Skin epidermis (tissue), 12 donors: ENCODE results near the gene PURB.
A peak's percentile ranks its signal among the peaks of the same experiment; 100 is the strongest.
"Not testable (repeated sequence)": the region's sequence is repeated elsewhere in the genome, so short reads cannot be mapped to it uniquely, and the experiment has no call there.

Experiments used
- H3K27ac ChIP-seq, 21 experiments: fragments of 200-600 bp; sonication (generic) in 11 of 21; one replicate each; pipeline ENCODE4 v1.5.0; 2020; ENCODE audit warnings: mild to moderate bottlenecking in 3 of 21, inconsistent platforms in 2 of 21, moderate library complexity in 2 of 21
- H3K4me3 ChIP-seq, 7 experiments: fragments of 200-600 bp; sonication (generic) in 2 of 7; one replicate each; pipeline ENCODE4 v1.5.0; 2020; ENCODE audit warnings: inconsistent platforms in 2 of 7, mild to moderate bottlenecking in 2 of 7, moderate library complexity in 1 of 7

The PURB gene

DNA sequence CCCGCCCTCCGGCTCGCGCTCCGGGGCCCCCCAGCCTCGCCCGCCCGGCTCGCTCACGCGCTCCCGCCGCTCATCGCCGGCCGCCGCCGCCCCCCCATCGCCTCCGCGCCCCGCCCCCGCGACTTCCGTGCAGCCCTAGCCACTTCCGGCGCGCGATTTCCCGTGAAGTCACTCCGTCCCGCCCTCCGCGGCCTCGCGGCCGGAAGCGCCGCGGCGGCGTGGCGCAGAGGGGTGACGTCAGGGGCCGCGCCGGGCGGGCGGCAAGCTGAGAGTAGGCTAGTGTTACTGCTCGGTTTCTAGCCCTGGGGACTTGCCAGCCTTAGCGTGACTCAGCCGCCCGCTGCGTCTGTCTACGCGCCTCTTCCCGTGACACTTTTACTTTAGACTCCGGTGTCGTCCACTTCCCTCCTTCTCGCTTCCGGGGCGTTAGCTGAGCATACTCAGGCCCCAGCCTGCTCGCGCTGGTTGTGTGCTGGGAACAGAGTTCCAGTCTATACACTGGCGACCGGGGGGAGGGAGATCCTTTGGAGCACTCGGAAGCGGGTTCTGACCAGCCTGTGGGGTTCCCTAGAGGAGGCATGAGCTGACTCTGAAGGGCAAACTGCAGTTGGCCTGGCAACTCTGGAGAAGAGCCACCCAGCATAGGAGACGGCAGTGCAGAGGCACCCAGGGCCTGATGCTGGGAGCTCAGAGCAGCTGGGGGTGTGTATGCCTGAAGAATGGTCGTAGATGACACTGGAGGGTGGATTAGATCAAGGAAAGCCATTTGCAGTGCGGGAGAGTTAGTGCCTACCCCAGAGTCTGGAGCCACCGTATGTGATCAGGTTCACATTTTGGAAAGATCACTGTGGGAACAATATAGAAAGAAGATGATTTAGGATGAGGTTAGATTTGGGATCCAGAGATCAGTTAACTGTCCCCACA is at the start of gene PURB:
PURB (minus strand) TSS at position 137 of the 924 bp plus-strand sequence. CDS start 182 bp downstream, outside the sequence.
- peak within 1 kb of the TSS; percentile 71 to 96 (median 94) for H3K4me3 ChIP-seq
- H3K27ac ChIP-seq, result peak within 1 kb of the TSS; percentile 93 to 100 (median 97)

DNA sequence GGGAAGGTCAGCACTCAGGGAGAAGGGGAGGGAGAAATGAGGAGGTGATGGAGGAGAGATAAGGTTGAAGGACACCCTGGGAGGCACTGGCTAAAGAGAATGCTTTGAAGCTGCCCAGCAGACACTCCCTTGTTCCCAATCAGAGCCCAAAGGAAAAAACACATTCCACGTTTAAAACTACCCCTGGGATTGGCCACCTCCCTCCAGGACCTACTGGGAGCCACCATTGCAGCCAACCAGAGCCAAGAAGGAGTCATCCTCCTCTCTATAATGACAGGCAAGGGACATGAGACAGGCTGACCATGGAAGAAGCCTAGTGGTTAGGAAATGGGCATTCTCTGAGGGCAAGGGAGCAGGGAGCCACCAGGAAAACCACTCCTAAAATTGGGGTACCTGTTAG is 49.7 kb upstream of the PURB start:
- no peak overlapping the region for H3K27ac ChIP-seq
- H3K4me3 ChIP-seq, result no peak overlapping the region

DNA sequence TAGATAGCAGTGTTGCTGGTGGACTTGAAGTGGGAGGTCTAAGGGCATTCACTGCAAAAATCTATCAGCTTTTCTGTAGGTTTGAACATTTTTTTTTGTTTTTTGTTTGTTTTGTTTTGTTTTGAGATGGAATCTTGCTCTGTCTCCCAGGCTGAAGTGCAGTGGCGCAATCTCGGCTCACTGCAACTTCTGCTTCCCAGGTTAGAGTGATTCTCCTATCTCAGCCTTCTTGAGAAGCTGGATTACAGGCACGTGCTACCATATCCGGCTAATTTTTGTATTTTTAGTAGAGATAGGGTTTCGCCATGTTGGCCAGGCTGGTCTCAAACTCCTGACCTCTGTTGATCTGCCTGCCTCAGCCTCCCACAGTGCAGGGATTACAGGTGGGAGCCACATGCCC is 49.2 kb upstream of the PURB start:
- H3K27ac ChIP-seq, H3K4me3 ChIP-seq: not testable (repeated sequence)

DNA sequence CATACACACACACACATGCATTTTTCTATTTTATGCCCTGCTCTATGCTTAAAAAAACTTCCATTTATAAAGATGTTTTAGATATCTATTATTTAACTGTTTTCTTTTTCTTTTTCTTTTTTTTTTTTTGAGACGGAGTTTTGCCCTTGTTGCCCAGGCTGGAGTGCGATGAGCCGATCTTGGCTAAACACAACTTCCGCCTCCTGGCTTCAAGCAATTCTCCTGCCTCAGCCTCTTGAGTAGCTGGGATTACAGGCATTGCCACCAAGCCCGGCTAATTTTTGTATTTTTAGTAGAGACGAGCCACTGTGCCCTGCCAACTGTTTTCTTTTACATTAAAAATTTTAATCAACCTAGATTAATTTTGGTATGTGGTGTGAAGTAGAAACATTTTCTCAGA is 45.6 kb upstream of the PURB start:
- Histone ChIP-seq H3K27ac (no peak overlapping the region), H3K4me3 (no peak overlapping the region)

DNA sequence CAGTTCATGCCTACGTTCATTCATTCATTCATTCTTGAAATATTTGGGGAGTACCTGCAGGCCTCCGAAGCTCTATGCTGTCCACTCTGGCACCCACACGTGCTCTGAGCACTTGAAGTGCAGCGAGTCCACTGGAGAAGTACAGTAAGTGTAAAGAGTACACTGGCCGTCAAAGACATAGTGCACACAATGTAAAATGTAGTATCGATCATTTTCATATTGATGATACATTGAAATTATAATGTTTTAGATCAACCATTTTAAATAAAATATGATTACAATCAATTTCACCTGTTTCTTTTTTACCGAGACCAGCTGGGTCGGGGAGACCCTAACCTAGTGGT is 37.0 kb upstream of the PURB start:
- no peak overlapping the region for H3K4me3 ChIP-seq
- H3K27ac ChIP-seq, result no peak overlapping the region

DNA sequence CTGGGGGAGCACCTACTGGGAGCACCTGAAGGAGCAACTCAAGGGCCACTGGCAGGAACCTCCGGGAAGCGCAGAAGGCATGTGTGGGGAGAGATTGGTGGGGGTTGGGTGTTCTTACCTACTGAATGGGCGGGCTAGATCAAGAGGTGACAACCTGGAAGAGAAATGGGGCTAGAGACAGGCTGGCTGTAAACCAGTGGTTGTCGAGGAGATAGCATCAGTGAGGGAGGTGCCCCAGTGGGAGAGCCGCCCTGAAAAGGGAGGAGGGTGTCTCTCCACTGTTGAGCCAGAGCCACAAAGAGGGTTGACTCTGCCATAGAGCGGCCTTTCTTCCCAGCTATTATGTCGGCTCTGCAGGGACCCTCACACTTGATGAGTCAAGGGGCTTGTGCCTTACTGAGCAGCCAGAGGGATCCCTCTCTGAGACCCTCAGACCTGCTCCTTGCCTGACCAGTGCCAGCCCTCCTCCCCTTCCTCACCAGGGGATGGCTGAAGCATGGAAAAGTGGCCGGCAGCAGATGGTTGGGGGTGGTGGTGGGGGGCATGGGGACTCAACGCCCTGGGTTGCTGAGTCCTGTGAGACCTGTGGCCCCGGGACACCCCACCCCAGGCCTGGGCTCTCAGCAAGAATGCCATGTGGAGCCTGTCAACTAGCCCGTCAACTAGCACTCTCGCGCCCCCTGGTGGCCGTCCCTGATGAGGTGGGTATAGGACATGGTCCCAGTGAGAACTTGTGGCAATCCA is 36.4 kb upstream of the PURB start:
- no peak overlapping the region for H3K4me3 ChIP-seq
- H3K27ac ChIP-seq, result peak overlapping the region in 2 of 21 experiments; percentile 24 to 34

DNA sequence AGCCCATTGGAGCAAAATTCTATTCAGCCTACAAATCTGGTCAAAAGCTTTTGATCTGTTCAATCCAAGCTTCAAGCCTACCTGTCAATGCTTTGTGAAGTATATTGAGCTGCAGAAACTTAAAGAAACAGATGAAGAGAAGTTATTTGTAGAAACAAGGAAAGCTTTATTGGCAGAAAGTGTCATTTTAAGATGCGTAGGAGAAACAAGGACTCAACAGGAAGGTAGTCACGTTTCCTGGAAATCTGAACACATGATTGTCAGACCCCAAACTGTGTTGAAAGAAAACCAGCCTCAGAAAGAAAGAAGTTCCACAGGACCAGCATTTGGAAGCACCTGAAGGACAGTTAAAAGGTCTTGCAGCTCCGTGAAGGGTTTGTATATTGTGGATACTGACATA is 34.8 kb upstream of the PURB start:
- Histone ChIP-seq H3K4me3 (no peak overlapping the region), H3K27ac (no peak overlapping the region)

DNA sequence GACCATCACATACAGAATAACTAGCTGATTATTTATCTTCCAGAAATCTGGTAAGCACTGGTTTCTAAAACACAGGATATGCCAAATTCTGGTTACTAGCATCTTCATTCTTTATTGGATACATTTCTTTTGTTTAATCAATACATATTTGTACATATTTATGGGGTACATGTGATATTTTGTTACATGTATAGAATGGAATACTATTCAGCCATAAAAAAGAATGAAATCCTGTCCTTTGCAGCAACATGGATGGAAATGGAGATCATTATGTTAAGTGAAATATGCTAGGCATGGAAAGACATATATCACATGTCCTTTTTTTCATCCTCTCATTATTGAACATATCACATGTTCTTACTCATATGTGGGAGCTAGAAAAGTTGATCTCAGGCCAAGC is 32.7 kb upstream of the PURB start:
- no peak overlapping the region for H3K4me3 ChIP-seq
- no peak overlapping the region for H3K27ac ChIP-seq

DNA sequence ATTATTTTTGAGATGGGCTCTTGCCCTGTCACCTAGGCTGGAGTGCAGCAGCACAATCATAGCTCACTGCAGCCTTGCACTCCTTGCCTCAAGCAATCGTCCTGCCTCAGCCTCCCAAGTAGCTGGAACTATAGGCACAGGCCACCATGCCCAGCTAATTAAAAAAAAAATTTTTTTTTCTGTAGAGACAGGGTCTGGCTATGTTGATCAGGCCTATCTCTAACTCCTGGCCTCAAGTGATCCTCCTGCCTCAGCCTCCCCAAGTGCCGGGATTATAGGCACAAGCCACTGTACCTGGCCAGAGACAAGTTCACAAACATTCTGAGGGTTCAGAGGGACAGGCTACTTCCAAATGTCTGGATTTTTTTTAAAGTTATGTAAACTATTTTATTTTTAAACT is 32.1 kb upstream of the PURB start:
- Histone ChIP-seq H3K27ac (no peak overlapping the region), H3K4me3 (no peak overlapping the region)

DNA sequence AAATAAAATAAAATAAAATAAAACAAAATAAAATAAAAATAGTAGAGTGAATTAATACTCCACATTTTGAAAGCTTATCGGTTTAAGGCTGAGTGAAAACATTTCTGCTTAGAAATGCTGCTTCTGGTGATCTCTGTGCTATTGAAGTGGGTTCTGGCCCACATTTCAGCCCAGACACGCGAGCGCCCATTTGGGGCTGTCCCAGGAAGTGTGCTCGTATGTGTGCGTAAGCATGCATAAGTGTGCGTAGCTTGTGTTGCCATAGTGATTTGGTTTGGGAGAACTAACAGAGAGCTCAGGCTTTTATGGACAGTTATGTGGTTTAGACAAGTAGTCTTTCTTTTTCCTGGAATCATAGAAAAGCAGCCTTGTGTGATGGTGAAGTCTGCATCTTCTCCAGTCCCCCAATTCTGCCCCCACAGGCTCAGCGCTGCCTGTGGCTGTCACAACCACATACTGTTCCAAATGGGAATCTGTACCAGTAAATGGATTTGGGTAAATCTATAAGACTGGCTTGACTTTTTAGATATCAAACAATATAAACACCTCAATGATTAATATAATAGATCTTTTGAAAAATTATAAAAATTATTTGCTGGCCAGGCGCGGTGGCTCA is 29.8 kb upstream of the PURB start:
- H3K4me3 ChIP-seq, result no peak overlapping the region

DNA sequence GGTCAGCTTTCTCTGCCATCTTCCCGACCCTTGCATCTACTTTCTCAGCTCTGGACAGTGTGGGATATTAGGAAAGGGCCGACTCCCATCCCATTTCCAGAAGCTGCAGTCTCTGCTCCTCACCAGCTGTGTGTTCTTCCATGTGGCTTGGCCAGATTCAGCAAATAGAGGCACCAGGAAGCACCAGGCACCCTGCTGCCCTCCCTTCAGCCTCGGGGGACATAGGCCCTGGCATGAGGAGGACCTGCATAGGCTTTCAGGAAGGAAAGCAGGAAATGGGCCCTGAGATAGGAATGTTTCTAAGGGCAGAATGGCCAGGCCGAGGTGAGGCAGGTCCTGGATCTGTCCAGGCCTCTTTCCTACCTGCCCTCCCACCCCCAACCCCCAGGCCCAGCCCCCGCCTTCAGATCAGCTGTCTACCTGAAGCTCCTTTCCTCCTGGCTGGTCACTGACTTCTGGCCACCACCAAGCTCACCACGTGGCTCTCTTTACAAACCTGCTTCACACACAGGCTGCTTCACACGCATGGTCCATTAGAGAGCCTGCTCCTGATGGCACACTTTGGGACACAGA is 27.5 kb upstream of the PURB start:
- H3K4me3 ChIP-seq, result no peak overlapping the region
- peak overlapping the region in 12 of 21 experiments; percentile 6 to 79 (median 46) for H3K27ac ChIP-seq

More for the DNA sequence above, 29.8 kb upstream of the PURB start:
- H3K27ac ChIP-seq, result no peak overlapping the region

DNA sequence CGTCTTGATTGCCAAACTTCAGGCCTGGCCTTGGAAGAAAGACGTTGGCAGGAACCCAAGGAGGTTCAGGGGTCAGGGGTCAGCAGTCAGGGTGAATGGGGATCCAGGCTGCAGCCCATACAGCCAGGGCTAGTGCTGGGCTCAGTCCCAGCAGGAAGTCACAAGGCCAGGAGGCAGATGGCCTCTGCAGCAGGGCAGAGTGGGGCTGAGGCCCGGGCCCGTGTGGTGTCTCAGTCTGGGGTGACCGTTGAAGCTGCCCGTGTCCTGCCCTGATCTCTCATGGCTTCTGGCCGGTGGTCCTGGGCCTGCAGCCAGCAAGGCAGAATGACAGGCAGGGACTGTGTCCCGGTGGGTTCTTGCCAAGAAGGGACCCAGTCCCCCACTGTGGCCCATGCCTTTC is 26.6 kb upstream of the PURB start:
- Histone ChIP-seq H3K4me3 (no peak overlapping the region), H3K27ac (peak overlapping the region in 8 of 21 experiments; percentile 4 to 79 (median 14))

DNA sequence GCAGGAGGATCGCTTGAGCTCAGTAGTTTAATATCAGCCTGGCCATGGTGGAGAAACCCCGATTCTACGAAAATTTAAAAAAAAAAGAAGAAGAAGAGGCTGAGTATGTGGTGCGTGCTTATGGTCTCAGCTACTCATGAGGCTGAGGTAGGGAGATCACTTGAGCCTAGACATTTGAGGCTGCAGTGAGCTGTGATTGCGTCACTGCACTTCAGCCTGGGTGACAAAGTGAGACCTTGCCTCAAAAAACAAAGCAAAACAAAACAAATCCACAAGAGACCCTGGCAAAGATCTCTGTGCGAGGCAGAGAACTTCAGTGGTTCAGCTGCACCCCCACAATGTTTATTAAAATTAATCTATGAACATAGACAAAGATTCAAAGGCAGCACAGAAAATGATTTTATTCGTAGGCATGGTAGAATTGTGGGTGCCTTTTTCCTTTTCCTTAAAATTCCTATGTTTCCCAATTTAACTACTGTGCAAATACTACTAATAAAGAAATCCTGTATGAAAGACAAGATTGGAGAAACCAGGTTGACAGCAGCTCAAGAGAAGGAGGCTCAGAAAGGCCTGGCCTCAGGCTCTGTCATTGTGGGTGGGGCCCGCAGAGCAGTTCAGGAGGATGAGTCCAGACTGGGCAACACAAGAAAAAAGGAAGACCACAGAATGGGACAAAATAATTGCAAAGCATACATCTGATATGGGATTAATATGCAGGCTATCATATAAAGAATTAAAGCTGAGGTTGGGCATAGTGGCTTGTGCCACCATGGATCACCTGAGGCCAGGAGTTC is 24.5 kb upstream of the PURB start:
- no peak overlapping the region for H3K4me3 ChIP-seq
- no peak overlapping the region for H3K27ac ChIP-seq

DNA sequence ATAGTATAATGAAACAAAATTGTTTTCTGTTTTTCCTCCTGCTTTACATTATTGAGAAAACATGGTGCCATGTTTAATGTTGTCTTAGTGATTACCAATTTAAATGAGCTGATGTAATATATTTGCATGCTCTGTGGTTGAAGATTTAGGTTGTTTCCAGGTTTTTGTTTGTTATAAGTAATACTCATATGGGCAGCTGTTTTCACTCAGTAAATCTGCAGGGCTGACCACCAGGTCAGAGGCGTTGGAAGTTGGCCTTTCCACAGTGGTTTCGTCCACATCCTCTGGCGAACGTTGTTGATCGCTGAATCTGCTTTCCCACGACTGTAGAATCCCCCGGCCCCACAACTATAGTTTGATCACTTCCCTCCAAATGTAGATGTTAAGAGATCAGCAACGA is 21.6 kb upstream of the PURB start:
- H3K4me3 ChIP-seq, result no peak overlapping the region

DNA sequence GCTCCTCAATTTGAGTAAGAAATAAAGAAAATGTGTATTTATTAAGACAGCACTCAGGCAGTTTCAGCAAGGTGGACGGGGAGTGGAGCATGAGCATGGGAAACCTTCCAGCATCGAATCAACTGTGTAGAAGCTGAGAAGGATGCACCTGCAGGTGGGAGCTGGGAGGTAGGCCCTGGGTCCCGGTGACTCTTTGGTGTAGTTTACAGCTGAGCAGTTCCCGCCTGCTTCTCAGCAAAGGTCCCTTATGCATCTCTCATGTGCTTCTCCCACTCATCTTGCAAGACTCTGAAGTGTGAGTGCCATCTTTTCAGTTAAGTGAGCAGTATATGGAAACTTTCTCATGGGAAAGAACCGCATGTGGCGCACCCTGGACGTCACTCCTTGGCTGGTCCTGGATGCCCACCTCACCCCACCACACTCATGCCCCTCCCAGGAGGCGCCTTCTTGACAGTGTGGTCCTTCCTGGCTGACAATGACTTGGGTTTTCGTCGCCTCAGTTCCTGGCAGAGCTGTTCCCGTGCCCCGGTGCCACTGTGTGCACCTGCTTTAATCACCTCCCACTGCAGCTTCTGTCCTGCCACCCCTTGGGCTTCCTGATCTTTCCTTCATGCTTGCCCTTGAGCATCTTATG is 19.8 kb upstream of the PURB start:
- Histone ChIP-seq H3K27ac (no peak overlapping the region), H3K4me3 (no peak overlapping the region)

More for the DNA sequence above, 21.6 kb upstream of the PURB start:
- H3K27ac ChIP-seq, result no peak overlapping the region

DNA sequence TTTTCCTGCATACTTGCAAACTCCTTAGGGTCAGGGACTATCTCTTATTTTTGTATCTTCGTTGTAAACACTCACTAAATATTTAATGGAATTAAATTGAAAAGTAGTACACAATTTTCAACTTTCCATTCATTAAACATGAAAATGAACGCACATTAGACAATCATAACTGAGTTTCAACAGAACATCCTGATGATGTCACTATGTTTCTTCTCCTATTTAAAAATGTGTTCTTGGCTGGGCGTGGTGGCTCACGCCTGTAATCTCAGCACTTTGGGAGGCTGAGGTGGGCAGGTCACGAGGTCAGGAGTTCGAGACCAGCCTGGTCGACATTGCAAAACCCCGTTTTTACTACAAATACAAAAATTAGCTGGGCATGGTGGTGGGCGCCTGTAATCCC is 14.1 kb upstream of the PURB start:
- Histone ChIP-seq H3K4me3 (no peak overlapping the region), H3K27ac (no peak overlapping the region)

DNA sequence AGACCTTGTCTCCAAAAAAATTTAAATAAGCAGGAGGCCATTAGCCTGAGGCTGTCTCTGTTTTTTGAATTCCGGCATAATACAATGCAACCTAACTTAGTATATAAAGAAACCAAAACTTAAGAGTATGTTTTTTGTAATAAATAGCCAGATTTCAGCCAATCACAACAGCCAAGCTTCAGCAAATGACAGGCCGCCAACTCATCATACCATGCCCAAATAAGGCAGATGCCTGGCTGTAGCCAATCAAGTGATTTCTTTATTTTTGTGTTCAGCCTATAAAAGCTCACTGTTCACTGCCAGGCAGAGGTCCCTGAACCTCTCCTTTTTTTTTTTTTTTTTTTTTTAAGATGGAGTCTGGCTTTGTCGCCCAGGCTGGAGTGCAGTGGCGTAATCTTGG is 12.7 kb upstream of the PURB start:
- H3K4me3 ChIP-seq, result no peak overlapping the region

DNA sequence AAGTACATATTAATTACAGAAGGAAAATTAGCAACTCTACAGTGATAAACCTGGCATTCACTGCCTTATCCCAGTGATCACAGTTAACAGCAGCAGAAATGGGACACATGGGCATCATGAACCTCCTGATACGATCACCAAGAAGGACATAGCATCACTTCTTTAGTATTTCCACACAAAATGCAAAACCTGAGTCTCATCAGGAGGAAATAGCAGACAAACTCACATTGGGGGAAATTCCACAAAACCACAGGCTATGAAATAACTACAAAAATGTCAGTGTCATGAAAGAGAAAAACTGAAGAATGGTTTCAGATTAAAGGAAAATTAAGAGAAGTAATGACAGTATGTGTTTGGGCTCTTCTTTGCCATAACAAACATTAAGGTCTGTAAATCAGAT is 12.0 kb upstream of the PURB start:
- Histone ChIP-seq H3K27ac (no peak overlapping the region), H3K4me3 (no peak overlapping the region)

More for the DNA sequence above, 12.7 kb upstream of the PURB start:
- H3K27ac ChIP-seq, result no peak overlapping the region
